Neuronal stem cell (in vitro differentiated cells): ENCODE measurements around the gene IKBIP.
A peak's percentile ranks its signal among the peaks of the same experiment; 100 is the strongest.

Experiments
- DNase-seq: peaks from one replicate; pipeline ENCODE4 v3.0.0-alpha.2; 2013; ENCODE audit warnings: low spot score
- H2AFZ ChIP-seq: one replicate; pipeline ENCODE4 v1.6.1; 2013; ENCODE audit warnings: mild to moderate bottlenecking, low read length, inconsistent platforms
- H2AK5ac ChIP-seq: 2 replicates; pipeline ENCODE4 v1.6.1; 2013; ENCODE audit warnings: low read depth, mild to moderate bottlenecking, inconsistent platforms, low read length, moderate library complexity, mixed read lengths
- H2BK120ac ChIP-seq: 2 replicates; pipeline ENCODE4 v1.6.1; 2013; ENCODE audit warnings: low read depth, mild to moderate bottlenecking, inconsistent platforms, low read length, moderate library complexity, mixed read lengths
- H2BK12ac ChIP-seq: one replicate; pipeline ENCODE4 v1.6.1; 2013; ENCODE audit warnings: low read length, inconsistent platforms
- H2BK15ac ChIP-seq: 2 replicates; pipeline ENCODE4 v1.6.1; 2013; ENCODE audit warnings: mild to moderate bottlenecking, low read length, inconsistent platforms, mixed read lengths
- H2BK5ac ChIP-seq: one replicate; pipeline ENCODE4 v1.6.1; 2013; ENCODE audit warnings: inconsistent platforms, mild to moderate bottlenecking, low read length, moderate library complexity
- H3K14ac ChIP-seq: one replicate; pipeline ENCODE4 v1.6.1; 2013; ENCODE audit warnings: low read length, inconsistent platforms
- H3K18ac ChIP-seq: 2 replicates; pipeline ENCODE4 v1.6.1; 2013; ENCODE audit warnings: low read length, inconsistent platforms
- H3K23ac ChIP-seq: 2 replicates; pipeline ENCODE4 v1.6.1; 2013; ENCODE audit warnings: low read depth, mild to moderate bottlenecking, mixed read lengths, low read length, inconsistent platforms; ENCODE audit not compliant: poor library complexity
- H3K27ac ChIP-seq: replicated peaks from 3 replicates; pipeline ENCODE4 v1.5.1; 2013; ENCODE audit warnings: low read length, inconsistent platforms
- H3K27me3 ChIP-seq, 3 experiments: 2 replicates each; pipeline ENCODE4 v1.6.1; 2013; ENCODE audit warnings: low read length in 3 of 3, mild to moderate bottlenecking in 2 of 3, inconsistent platforms in 1 of 3, low read depth in 1 of 3, mixed read lengths in 1 of 3, moderate library complexity in 1 of 3; ENCODE audit not compliant: control insufficient read depth in 3 of 3, insufficient read depth in 3 of 3
- H3K36me3 ChIP-seq, 2 donors: replicated peaks in 1 of 2; 2 replicates each; pipeline ENCODE4 v1.6.1; 2013; ENCODE audit warnings: low read length in 2 of 2; ENCODE audit not compliant: control insufficient read depth in 2 of 2, insufficient read depth in 2 of 2
- H3K4ac ChIP-seq: 2 replicates; pipeline ENCODE4 v1.6.1; 2013; ENCODE audit warnings: inconsistent platforms, mild to moderate bottlenecking, low read length, moderate library complexity
- H3K4me1 ChIP-seq, 2 donors: 1 replicate in 1 of 2; 2 replicates in 1 of 2; pipeline ENCODE4 v1.6.1; 2013; ENCODE audit warnings: low read length in 2 of 2, low read depth in 1 of 2; ENCODE audit not compliant: control insufficient read depth in 2 of 2, insufficient read depth in 1 of 2
- H3K4me2 ChIP-seq: one replicate; pipeline ENCODE4 v1.6.1; 2013; ENCODE audit warnings: mild to moderate bottlenecking, low read length, inconsistent platforms; ENCODE audit not compliant: insufficient read depth, poor library complexity, severe bottlenecking
- H3K4me3 ChIP-seq, 2 donors: 2 replicates each; pipeline ENCODE4 v1.5.1; 2013; ENCODE audit warnings: low read length in 2 of 2, mild to moderate bottlenecking in 2 of 2, inconsistent platforms in 1 of 2, moderate library complexity in 1 of 2
- H3K79me1 ChIP-seq: one replicate; pipeline ENCODE4 v1.6.1; 2013; ENCODE audit warnings: low read depth, mild to moderate bottlenecking, inconsistent platforms, low read length, moderate library complexity
- H3K9ac ChIP-seq: one replicate; pipeline ENCODE4 v1.6.1; 2013; ENCODE audit warnings: mild to moderate bottlenecking, low read depth, low read length, inconsistent platforms; ENCODE audit not compliant: poor library complexity
- H3K9me3 ChIP-seq, 2 donors: replicated peaks in 1 of 2; 2 replicates each; pipeline versions ENCODE3 to v1.6.1; 2013; ENCODE audit warnings: low read length in 2 of 2, mild to moderate bottlenecking in 2 of 2, inconsistent platforms in 1 of 2, low read depth in 1 of 2, mixed read lengths in 1 of 2, moderate library complexity in 1 of 2; ENCODE audit not compliant: control insufficient read depth in 2 of 2, insufficient read depth in 1 of 2
- H4K8ac ChIP-seq: one replicate; pipeline ENCODE4 v1.6.1; 2013; ENCODE audit warnings: low read depth, mild to moderate bottlenecking, inconsistent platforms, low read length, moderate library complexity
- H4K91ac ChIP-seq: one replicate; pipeline ENCODE4 v1.6.1; 2013; ENCODE audit warnings: low read length, low read depth, mild to moderate bottlenecking, inconsistent platforms; ENCODE audit not compliant: poor library complexity
- WGBS, 2 donors: extraction: QIAGEN DNeasy Blood & Tissue Kit; methylation state at CpG; one replicate each; pipeline ENCODE4 v1.1.7; 2013; ENCODE audit warnings: missing lambda C conversion rate in 2 of 2, mixed read lengths in 1 of 2; ENCODE audit not compliant: insufficient read length in 2 of 2, insufficient replicate concordance in 1 of 2; ENCODE audit errors: extremely low coverage in 2 of 2; 5-methylcytosine and 5-hydroxymethylcytosine counted together

IKBIP gene

DNA sequence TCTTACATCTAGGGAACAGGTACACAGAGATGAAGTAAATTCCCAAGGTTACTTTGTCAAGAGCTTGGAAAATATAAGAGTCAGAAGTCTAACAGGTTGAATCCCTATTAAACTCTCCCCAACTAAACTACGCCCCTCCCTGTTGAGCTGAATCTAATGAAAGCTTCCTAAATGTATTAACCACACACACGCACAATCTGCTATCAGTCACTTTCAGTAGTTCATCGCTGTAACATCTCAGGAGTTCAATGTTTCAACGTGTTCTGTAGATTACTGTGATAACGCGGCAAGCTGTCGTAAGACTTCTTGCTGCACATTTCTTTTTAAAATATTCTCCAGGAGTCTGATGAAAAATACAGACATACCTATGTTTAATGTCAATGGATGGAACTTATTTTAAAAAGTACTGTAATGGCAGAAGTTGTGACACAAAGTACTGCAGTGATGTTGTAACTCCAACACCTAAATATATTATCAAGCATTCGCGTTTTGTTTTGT is 51.7 kb downstream of the IKBIP start:
- DNase-seq: no peak
- Histone ChIP-seq H3K4ac (no peak overlapping the region), H2AK5ac (no peak overlapping the region), H3K23ac (no peak overlapping the region), H3K4me1 (peaks cover 6 to 10% of the 10 kb centered on the region in 2 donors), H3K4me3 (peak overlapping the region in 1 of 2 donors; percentile 98), H3K9me3 (no peaks in the 10 kb centered on the region), H3K79me1 (peaks cover 8% of the 10 kb centered on the region), H3K4me2 (peak overlapping the region; percentile 32), H4K91ac (no peak overlapping the region), H3K9ac (no peak overlapping the region), H3K27ac (no peak overlapping the region), H2AFZ (peak overlapping the region; percentile 65), H3K18ac (no peak overlapping the region), H3K36me3 (peaks cover 11 to 28% of the 10 kb centered on the region in 2 donors), H3K14ac (no peak overlapping the region), H2BK5ac (no peak overlapping the region), H3K27me3 (no peaks in the 10 kb centered on the region), H2BK15ac (no peak overlapping the region), H2BK12ac (no peak overlapping the region), H2BK120ac (no peak overlapping the region), H4K8ac (no peak overlapping the region)
- WGBS, 2 donors: no CpG with 5 or more reads among the region's 9 CpGs

DNA sequence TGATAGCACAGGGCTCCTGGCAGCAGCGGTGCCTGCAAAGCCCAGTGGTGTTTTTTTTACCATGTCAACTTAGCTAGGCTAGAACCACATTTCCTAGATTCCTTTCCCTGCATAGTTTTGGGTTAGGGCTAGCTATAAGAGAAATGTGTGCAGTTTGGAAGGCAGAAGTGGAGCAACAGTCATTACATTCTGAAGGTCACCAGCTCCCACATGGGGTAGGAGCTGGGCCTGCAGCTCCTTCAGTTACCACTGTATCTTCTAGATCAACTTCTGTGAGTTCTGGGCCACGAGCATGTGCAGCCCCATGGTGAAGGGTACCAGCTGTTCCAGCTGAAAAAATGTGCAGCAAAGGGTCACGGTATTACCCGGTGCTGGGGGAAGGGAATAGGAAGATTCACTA is 53.4 kb downstream of the IKBIP start:
- peaks cover 6 to 10% of the 10 kb centered on the region in 2 donors for H3K4me1 ChIP-seq

DNA sequence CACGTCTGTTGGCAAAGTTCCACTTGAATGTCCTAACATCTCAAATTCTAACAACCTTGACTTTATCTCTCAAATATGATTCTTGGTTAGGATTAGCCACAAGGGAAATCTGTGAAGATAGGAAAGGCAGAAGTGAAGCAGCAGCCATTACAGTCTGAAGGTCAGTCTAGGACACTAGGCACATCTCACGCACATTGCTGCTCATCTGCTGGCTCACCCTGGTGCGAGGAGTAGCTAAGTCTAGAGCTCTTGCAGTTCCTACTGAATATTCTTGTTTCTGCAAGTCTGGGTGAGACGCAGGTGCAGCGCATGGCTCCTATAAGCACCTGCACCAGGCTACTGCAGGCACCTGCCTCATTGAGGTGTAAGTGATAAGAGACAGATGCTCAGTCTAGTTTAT is 57.5 kb downstream of the IKBIP start:
- Histone ChIP-seq H4K91ac (no peak overlapping the region), H3K27me3 (no peaks in the 10 kb centered on the region), H4K8ac (no peak overlapping the region), H2BK12ac (no peak overlapping the region), H3K36me3 (no peaks in the 10 kb centered on the region), H3K9ac (no peak overlapping the region), H3K14ac (no peak overlapping the region), H2AFZ (no peak overlapping the region), H3K79me1 (no peaks in the 10 kb centered on the region), H2BK15ac (no peak overlapping the region), H3K27ac (no peak overlapping the region), H3K4me1 (no peaks in the 10 kb centered on the region), H3K4me2 (no peak overlapping the region), H3K18ac (no peak overlapping the region), H2AK5ac (no peak overlapping the region), H3K4me3 (no peak overlapping the region), H3K9me3 (no peaks in the 10 kb centered on the region), H3K23ac (no peak overlapping the region), H2BK5ac (no peak overlapping the region), H3K4ac (no peak overlapping the region), H2BK120ac (no peak overlapping the region)
- DNase-seq: no peak
- no CpG with 5 or more reads among the region's 5 CpGs for WGBS, 2 donors

More for the DNA sequence above, 53.4 kb downstream of the IKBIP start:
- Histone ChIP-seq H2BK5ac (no peak overlapping the region), H4K8ac (no peak overlapping the region), H2AFZ (no peak overlapping the region), H3K4me3 (no peak overlapping the region), H2BK12ac (no peak overlapping the region), H3K18ac (no peak overlapping the region), H3K23ac (no peak overlapping the region), H3K4me2 (no peak overlapping the region), H3K36me3 (peaks cover 4 to 11% of the 10 kb centered on the region in 2 donors), H4K91ac (no peak overlapping the region), H3K27ac (no peak overlapping the region), H3K27me3 (no peaks in the 10 kb centered on the region), H3K9me3 (no peaks in the 10 kb centered on the region), H3K14ac (no peak overlapping the region), H3K4ac (no peak overlapping the region), H3K79me1 (peaks cover 3% of the 10 kb centered on the region), H3K9ac (no peak overlapping the region), H2AK5ac (no peak overlapping the region), H2BK15ac (no peak overlapping the region), H2BK120ac (no peak overlapping the region)
- WGBS, 2 donors: no CpG with 5 or more reads among the region's 4 CpGs
- DNase-seq: no peak

DNA sequence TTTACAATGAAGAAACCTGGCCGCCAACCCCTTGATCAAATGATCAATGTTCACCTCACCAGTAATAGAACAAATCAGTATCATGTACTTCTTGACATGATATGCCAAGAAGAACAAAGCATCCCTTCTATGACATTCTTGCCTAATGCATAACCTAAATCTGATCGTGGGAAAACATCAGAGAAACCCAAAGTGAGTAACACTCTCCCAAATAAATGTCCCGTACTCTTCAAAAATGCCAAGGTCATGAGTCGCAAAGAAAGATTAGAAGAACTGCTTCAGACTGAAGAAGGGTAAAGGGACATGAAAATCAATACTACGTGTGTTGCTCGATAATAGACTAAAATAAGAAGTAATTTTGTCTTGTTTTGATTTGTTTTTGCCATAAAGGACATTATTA is 62.5 kb downstream of the IKBIP start:
- no peak for DNase-seq
- no peak overlapping the region for H3K27ac ChIP-seq
- no peak overlapping the region for H2BK15ac ChIP-seq
- no peak overlapping the region for H3K4me2 ChIP-seq
- H3K4me1 ChIP-seq: no peaks in the 10 kb centered on the region
- no peaks in the 10 kb centered on the region for H3K36me3 ChIP-seq
- H3K27me3 ChIP-seq: no peaks in the 10 kb centered on the region
- no peaks in the 10 kb centered on the region for H3K9me3 ChIP-seq
- no peaks in the 10 kb centered on the region for H3K79me1 ChIP-seq
- H3K4ac ChIP-seq: no peak overlapping the region
- no peak overlapping the region for H2BK12ac ChIP-seq
- no peak overlapping the region for H3K23ac ChIP-seq
- H4K8ac ChIP-seq: no peak overlapping the region
- WGBS, 2 donors: no CpG with 5 or more reads among the region's 6 CpGs
- no peak overlapping the region for H2AK5ac ChIP-seq
- H3K18ac ChIP-seq: no peak overlapping the region
- H2BK5ac ChIP-seq: no peak overlapping the region
- no peak overlapping the region for H2AFZ ChIP-seq
- no peak overlapping the region for H4K91ac ChIP-seq
- H3K4me3 ChIP-seq: no peak overlapping the region
- no peak overlapping the region for H3K9ac ChIP-seq
- H3K14ac ChIP-seq: no peak overlapping the region
- H2BK120ac ChIP-seq: no peak overlapping the region
